ENCODE measurements around the gene AFF3. TPM values are rescaled to one million over a fixed set of nuclear protein-coding genes. Genes with fewer than 3 reads are reported as not detected.

AFF3 gene
- total RNA-seq, 1 experiment from 2014 or later = not detected

DNA sequence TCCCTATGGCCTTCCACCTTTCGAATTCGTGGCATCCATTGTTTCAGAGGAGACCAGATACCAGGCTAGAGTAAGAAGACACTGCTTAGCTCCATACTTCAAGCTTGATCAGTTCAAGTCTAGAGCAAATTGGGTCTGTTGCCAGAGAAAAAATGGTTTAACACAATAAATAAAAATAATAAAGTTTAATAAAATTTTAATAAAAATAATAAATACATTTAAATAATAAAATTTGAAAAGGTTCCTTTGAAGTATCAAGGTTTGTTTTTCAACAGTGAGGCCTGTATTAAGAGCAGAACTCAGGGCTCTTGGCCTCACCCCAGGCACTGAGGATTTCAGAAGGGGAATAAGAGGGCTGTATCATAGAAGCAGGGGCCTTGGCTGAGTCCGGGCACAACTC is 547.0 kb downstream of the AFF3 start:
- CTCF ChIA-PET = no interaction called here
- intact Hi-C loops (cut with micrococcal nuclease; ENCODE audit: unreplicated experiment) = no loop called here
- no peak overlapping the region for H3K27ac Mint-ChIP-seq (ENCODE audit: unreplicated experiment)
- H3K4me1 Mint-ChIP-seq (ENCODE audit: low read depth, unreplicated experiment) = no peaks in the 10 kb centered on the region
- no TSS peak for BruUV-seq (replicated peaks)
- DNase-seq = no peak
- H3K4me3 Mint-ChIP-seq (ENCODE audit: low read depth, unreplicated experiment) = no peak overlapping the region
- no peaks in the 10 kb centered on the region for H3K9me3 Mint-ChIP-seq (ENCODE audit: low read depth, unreplicated experiment)
- no peaks in the 10 kb centered on the region for H3K36me3 Mint-ChIP-seq (ENCODE audit: insufficient read depth, unreplicated experiment)
- H3K27me3 Mint-ChIP-seq (ENCODE audit: unreplicated experiment) = peaks cover 78% of the 10 kb centered on the region
- TF ChIP-seq, protein P1, sequence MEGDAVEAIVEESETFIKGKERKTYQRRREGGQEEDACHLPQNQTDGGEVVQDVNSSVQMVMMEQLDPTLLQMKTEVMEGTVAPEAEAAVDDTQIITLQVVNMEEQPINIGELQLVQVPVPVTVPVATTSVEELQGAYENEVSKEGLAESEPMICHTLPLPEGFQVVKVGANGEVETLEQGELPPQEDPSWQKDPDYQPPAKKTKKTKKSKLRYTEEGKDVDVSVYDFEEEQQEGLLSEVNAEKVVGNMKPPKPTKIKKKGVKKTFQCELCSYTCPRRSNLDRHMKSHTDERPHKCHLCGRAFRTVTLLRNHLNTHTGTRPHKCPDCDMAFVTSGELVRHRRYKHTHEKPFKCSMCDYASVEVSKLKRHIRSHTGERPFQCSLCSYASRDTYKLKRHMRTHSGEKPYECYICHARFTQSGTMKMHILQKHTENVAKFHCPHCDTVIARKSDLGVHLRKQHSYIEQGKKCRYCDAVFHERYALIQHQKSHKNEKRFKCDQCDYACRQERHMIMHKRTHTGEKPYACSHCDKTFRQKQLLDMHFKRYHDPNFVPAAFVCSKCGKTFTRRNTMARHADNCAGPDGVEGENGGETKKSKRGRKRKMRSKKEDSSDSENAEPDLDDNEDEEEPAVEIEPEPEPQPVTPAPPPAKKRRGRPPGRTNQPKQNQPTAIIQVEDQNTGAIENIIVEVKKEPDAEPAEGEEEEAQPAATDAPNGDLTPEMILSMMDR (IDR thresholded peaks at IDR 0.05; ENCODE audit: unreplicated experiment) = no peak

DNA sequence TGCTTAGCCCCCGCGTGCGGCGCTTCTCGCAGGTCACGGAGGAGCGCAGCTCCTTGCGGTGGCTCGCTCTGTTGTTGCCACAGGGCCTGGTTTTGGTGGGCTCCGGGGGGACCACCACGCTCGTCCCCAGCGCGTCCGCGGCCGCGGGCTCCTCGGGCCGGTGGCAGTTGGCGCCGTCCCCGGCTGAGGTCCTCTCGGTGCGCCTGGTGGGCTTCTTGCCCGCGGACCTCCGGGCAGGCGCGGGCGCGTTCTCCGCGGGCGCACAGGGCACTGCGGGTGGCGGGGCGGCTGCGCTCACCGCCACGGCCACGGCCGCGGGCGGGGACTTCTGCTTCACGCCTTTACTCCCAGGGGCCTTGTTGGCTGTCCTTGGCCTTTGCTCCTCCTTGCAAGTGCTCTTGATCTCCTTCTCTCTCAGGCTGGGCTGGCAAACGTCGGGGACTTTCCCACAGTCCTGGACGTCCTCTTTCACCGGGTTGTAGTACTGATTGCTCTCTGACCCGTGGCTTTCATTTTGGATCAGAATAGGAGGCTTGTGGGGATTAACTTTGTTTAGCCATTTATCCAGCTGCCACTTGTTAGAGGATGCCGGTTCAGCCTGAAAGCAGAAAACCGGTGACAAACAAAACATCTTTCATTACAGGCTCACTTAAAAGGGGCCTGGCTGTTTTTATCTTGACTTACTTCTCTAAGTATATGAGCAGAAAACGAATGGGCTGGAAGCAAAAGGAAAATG is 548.5 kb downstream of the AFF3 start:
- BruUV-seq (replicated peaks) = no TSS peak
- no peak overlapping the region for H3K4me3 Mint-ChIP-seq (ENCODE audit: low read depth, unreplicated experiment)
- no peaks in the 10 kb centered on the region for H3K4me1 Mint-ChIP-seq (ENCODE audit: low read depth, unreplicated experiment)
- no peaks in the 10 kb centered on the region for H3K36me3 Mint-ChIP-seq (ENCODE audit: insufficient read depth, unreplicated experiment)
- intact Hi-C loops (cut with micrococcal nuclease; ENCODE audit: unreplicated experiment) = no loop called here
- CTCF ChIA-PET = interaction anchor here (0.5 kb wide), 1 partner anchor 96 kb away, joined by 3 read pairs; no protein-coding TSS in a partner anchor
- no peaks in the 10 kb centered on the region for H3K9me3 Mint-ChIP-seq (ENCODE audit: low read depth, unreplicated experiment)
- no peak for DNase-seq
- no peak overlapping the region for H3K27ac Mint-ChIP-seq (ENCODE audit: unreplicated experiment)
- H3K27me3 Mint-ChIP-seq (ENCODE audit: unreplicated experiment) = peaks cover 67% of the 10 kb centered on the region
- TF ChIP-seq, protein P1 (IDR thresholded peaks at IDR 0.05; ENCODE audit: unreplicated experiment) = no peak

DNA sequence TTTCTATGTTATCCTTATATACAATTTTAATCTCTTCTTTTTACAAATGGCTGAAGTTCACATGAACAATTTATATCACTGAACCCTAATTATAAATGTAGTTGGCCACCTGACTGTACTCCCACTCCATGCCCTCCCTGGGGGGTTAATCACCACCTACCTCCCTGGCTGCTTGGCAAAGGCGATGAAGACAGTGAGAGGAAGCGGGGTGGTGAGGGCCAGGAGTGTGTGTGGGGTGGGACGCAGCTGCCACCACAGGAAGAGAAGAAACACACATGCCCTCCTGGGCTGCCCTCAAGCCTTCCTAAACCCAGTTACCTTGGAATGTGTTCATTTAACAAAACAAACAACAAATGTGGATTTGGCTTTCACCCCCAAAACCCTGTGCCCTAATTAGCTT is 565.6 kb downstream of the AFF3 start:
- H3K27ac Mint-ChIP-seq (ENCODE audit: unreplicated experiment) = no peak overlapping the region
- no peak overlapping the region for H3K4me3 Mint-ChIP-seq (ENCODE audit: low read depth, unreplicated experiment)
- no TSS peak for BruUV-seq (replicated peaks)
- H3K9me3 Mint-ChIP-seq (ENCODE audit: low read depth, unreplicated experiment) = no peaks in the 10 kb centered on the region
- peaks cover 49% of the 10 kb centered on the region for H3K27me3 Mint-ChIP-seq (ENCODE audit: unreplicated experiment)
- no peak for DNase-seq
- intact Hi-C loops (cut with micrococcal nuclease; ENCODE audit: unreplicated experiment) = no loop called here
- no peaks in the 10 kb centered on the region for H3K4me1 Mint-ChIP-seq (ENCODE audit: low read depth, unreplicated experiment)
- TF ChIP-seq, protein P1 (IDR thresholded peaks at IDR 0.05; ENCODE audit: unreplicated experiment) = no peak
- CTCF ChIA-PET = no interaction called here
- H3K36me3 Mint-ChIP-seq (ENCODE audit: insufficient read depth, unreplicated experiment) = no peaks in the 10 kb centered on the region

DNA sequence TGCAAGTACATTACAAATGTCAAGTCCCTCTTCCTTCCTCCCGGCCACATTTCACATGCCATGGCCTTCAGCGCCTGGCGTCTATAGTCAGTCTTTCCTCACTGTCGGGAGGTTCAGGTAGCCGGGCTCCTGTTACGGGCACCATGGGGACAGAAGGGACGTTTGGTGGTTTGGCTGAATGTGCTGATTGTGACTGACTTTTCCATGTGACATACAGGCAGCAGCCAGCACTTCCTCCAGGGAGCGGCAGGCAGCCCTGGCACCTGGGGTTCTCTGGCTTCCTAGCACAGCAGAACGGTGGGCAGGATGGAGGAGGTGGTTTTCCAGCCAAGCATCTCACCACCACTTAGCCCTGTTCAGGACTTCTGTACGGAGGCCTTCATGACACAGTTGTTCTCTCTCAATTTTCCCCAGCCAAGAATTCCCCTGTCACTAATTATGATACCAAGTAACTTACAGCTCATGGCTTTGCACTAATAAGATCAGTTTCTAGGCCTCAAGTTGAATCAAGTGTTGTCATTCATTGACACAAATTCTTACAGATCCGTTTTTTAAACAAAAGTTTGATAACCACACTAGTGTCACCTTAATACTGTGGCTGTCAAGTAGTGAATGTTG is 568.6 kb downstream of the AFF3 start:
- no TSS peak for BruUV-seq (replicated peaks)
- DNase-seq = no peak
- TF ChIP-seq, protein P1 (IDR thresholded peaks at IDR 0.05; ENCODE audit: unreplicated experiment) = no peak
- no peak overlapping the region for H3K4me3 Mint-ChIP-seq (ENCODE audit: low read depth, unreplicated experiment)
- H3K27me3 Mint-ChIP-seq (ENCODE audit: unreplicated experiment) = peaks cover 62% of the 10 kb centered on the region
- H3K27ac Mint-ChIP-seq (ENCODE audit: unreplicated experiment) = no peak overlapping the region
- CTCF ChIA-PET = no interaction called here
- intact Hi-C loops (cut with micrococcal nuclease; ENCODE audit: unreplicated experiment) = no loop called here
- H3K9me3 Mint-ChIP-seq (ENCODE audit: low read depth, unreplicated experiment) = no peaks in the 10 kb centered on the region
- no peaks in the 10 kb centered on the region for H3K36me3 Mint-ChIP-seq (ENCODE audit: insufficient read depth, unreplicated experiment)
- H3K4me1 Mint-ChIP-seq (ENCODE audit: low read depth, unreplicated experiment) = no peaks in the 10 kb centered on the region

Data from Calu3 (cell line).